HepG2 (cell line): Measurements from ENCODE around the gene HBS1L. TPM values are rescaled to one million over a fixed set of nuclear protein-coding genes. Genes with fewer than 3 reads are reported as not detected.

Source experiments
- ATAC-seq: fragments of 200-7000 bp; cut with Tn5 transposase; 3 replicates; pipeline ENCODE4 v1.9.1; 2020; ENCODE audit warnings: mild to moderate bottlenecking, moderate library complexity
- BruUV-seq: library from RNA; stranded (reverse); fragments of 400-500 nt; replicated peaks from 2 replicates; lab custom pipeline; 2021; lab: Mats Ljungman, UMichigan
- CTCF ChIA-PET: fragments of 300-600 bp; formaldehyde crosslinking; extraction: SDS; loops from one replicate; lab custom pipeline; 2021; ENCODE audit warnings: low total read pairs, inconsistent platforms, low intra/inter-chr PET ratio; lab: Yijun Ruan, JAX
- POLR2A ChIA-PET: fragments of 350-600 bp; sonication (Branson Sonifier 250); formaldehyde crosslinking; loops from one replicate; lab custom pipeline; 2020; ENCODE audit warnings: antibody characterized with exemption, inconsistent platforms; lab: Yijun Ruan, JAX
- DNase-seq: peaks from one replicate; pipeline ENCODE4 v3.0.0-alpha.2; 2015; ENCODE audit warnings: low spot score
- FAIRE-seq: peaks from 3 replicates; lab custom pipeline; 2011; peaks lifted over from hg19 to GRCh38; lab: Jason Lieb, UNC
- H2AFZ ChIP-seq: one replicate; pipeline ENCODE4 v1.6.1; 2011; ENCODE audit warnings: low read length, inconsistent platforms
- H3K27ac ChIP-seq: fragments of 300-600 bp; 3 replicates; pipeline ENCODE4 v1.8.0; 2011; ENCODE audit warnings: mixed run types, mild to moderate bottlenecking, mixed read lengths, low read length, inconsistent platforms; ENCODE audit not compliant: insufficient read depth; ENCODE audit errors: extremely low read length
- H3K27me3 ChIP-seq, 2 experiments: fragments of 200-600 bp in 1 of 2; 2 replicates in 1 of 2; 3 replicates in 1 of 2; pipeline versions ENCODE4 v1.6.0 to v1.8.0; 2011; ENCODE audit warnings: low read length in 2 of 2, mild to moderate bottlenecking in 2 of 2, moderate library complexity in 2 of 2, inconsistent platforms in 1 of 2; ENCODE audit not compliant: insufficient read depth in 2 of 2, control insufficient read depth in 1 of 2
- H3K36me3 ChIP-seq, 2 experiments: fragments of 200-600 bp in 1 of 2; replicated peaks in 1 of 2; 2 replicates in 1 of 2; 3 replicates in 1 of 2; pipeline versions ENCODE4 v1.5.1 to v1.8.0; 2011; ENCODE audit warnings: low read length in 2 of 2, inconsistent platforms in 1 of 2; ENCODE audit not compliant: insufficient read depth in 2 of 2, control insufficient read depth in 1 of 2
- H3K4me1 ChIP-seq: 2 replicates; pipeline ENCODE4 v1.5.1; 2012; ENCODE audit warnings: low read length, inconsistent platforms; ENCODE audit not compliant: insufficient read depth
- H3K4me2 ChIP-seq: 2 replicates; pipeline ENCODE4 v1.6.0; 2011; ENCODE audit warnings: low read depth, low read length, inconsistent platforms
- H3K4me3 ChIP-seq, 3 experiments: fragments of 200-600 bp in 1 of 3; sonication (generic), shearing (Covaris generic) in 1 of 3; replicated peaks in 1 of 3; 2 replicates each; pipeline ENCODE4 v1.5.1; 2011 to 2016; ENCODE audit warnings: low read length in 3 of 3, inconsistent platforms in 2 of 3, low read depth in 2 of 3, mild to moderate bottlenecking in 2 of 3, control low read depth in 1 of 3, mixed read lengths in 1 of 3; ENCODE audit not compliant: insufficient read depth in 1 of 3
- H3K79me2 ChIP-seq: one replicate; pipeline ENCODE4 v1.6.1; 2011; ENCODE audit warnings: low read length, inconsistent platforms; ENCODE audit not compliant: insufficient read depth
- H3K9ac ChIP-seq: 2 replicates; pipeline ENCODE4 v1.6.0; 2011; ENCODE audit warnings: mild to moderate bottlenecking, low read depth, low read length, inconsistent platforms; ENCODE audit not compliant: insufficient read depth
- H3K9me3 ChIP-seq: 2 replicates; pipeline ENCODE4 v1.5.1; 2012; ENCODE audit warnings: mild to moderate bottlenecking, low read length
- H4K20me1 ChIP-seq: 2 replicates; pipeline ENCODE4 v1.6.0; 2011; ENCODE audit warnings: inconsistent platforms, mild to moderate bottlenecking, low read length, moderate library complexity; ENCODE audit not compliant: insufficient read depth
- FOXP4 ChIP-seq: sonication (generic); formaldehyde crosslinking; IDR thresholded peaks from 2 replicates; pipeline ENCODE4 v1.4.0; 2020; ENCODE audit warnings: missing genetic modification reagents
- MIXL1 ChIP-seq: IDR thresholded peaks from 2 replicates; pipeline ENCODE4 v1.6.1; 2016
- MTA1 ChIP-seq: sonication (generic); formaldehyde crosslinking; IDR thresholded peaks from 2 replicates; pipeline ENCODE4 v1.4.0; 2020; ENCODE audit warnings: missing genetic modification reagents, mild to moderate bottlenecking, borderline replicate concordance
- MXD3 ChIP-seq: IDR thresholded peaks from 2 replicates; pipeline ENCODE4 v1.6.1; 2016; ENCODE audit warnings: mild to moderate bottlenecking, missing biosample characterization, missing genetic modification reagents
- MXD4 ChIP-seq: IDR thresholded peaks from 2 replicates; pipeline ENCODE4 v1.6.1; 2016; ENCODE audit warnings: mild to moderate bottlenecking, missing biosample characterization, missing genetic modification reagents
- NR3C1 ChIP-seq: sonication (generic); formaldehyde crosslinking; IDR thresholded peaks from 2 replicates; pipeline ENCODE4 v1.4.0; 2020; ENCODE audit warnings: missing genetic modification reagents
- RNF2 ChIP-seq: fragments of 450-650 bp; conservative IDR thresholded peaks from 2 replicates; pipeline ENCODE4 v1.6.1; 2016; ENCODE audit warnings: low read depth
- U2AF1 ChIP-seq: fragments of 200-400 bp; formaldehyde crosslinking; optimal IDR thresholded peaks from 2 replicates; pipeline ENCODE3; 2017; ENCODE audit warnings: mild to moderate bottlenecking, low read depth, low read length
- ZBTB25 ChIP-seq: IDR thresholded peaks from 2 replicates; pipeline ENCODE4 v1.6.1; 2018; ENCODE audit warnings: missing genetic modification reagents
- ZBTB3 ChIP-seq: sonication (generic); formaldehyde crosslinking; IDR thresholded peaks from 2 replicates; pipeline ENCODE4 v1.4.0; 2020; ENCODE audit warnings: low read depth, mild to moderate bottlenecking, moderate library complexity, missing genetic modification reagents, borderline replicate concordance
- ZFAT ChIP-seq: sonication (generic); formaldehyde crosslinking; conservative IDR thresholded peaks from 2 replicates; pipeline ENCODE4 v1.8.1; 2023; ENCODE audit warnings: missing genetic modification reagents, inconsistent platforms
- ZFP90 ChIP-seq: sonication (generic); formaldehyde crosslinking; IDR thresholded peaks from 2 replicates; pipeline ENCODE4 v1.8.0; 2022; ENCODE audit warnings: missing genetic modification reagents, mild to moderate bottlenecking, inconsistent platforms, borderline replicate concordance
- ZNF263 ChIP-seq: sonication (generic); formaldehyde crosslinking; IDR thresholded peaks from 2 replicates; pipeline ENCODE4 v1.4.0; 2020; ENCODE audit warnings: missing genetic modification reagents
- ZNF335 ChIP-seq: sonication (generic); formaldehyde crosslinking; IDR thresholded peaks from 2 replicates; pipeline ENCODE4 v1.4.0; 2020; ENCODE audit warnings: missing genetic modification reagents
- ZNF562 ChIP-seq: sonication (generic); formaldehyde crosslinking; IDR thresholded peaks from 2 replicates; pipeline ENCODE4 v1.8.0; 2022; ENCODE audit warnings: missing genetic modification reagents, borderline replicate concordance
- WGBS: methylation state at CpG from one replicate; pipeline ENCODE4 v1.1.6; 2017; ENCODE audit warnings: low lambda C conversion rate; 5-methylcytosine and 5-hydroxymethylcytosine counted together
- in situ Hi-C: cut with HindIII; loops from 2 replicates; pipeline ENCODE4 v1.10.0; 2017; ENCODE audit warnings: low pct_unique_long_range_greater_than_20kb; ENCODE audit not compliant: extremely low pct_ligation_motif_present
- intact Hi-C: fragments of 100-400 bp; cut with micrococcal nuclease; formaldehyde crosslinking; loops from one replicate; pipeline ENCODE4 v1.10.0; 2022; ENCODE audit not compliant: unreplicated experiment
- polyA plus RNA-seq, 8 experiments: library from polyadenylated mRNA; depleted of rRNA in 3 of 8; stranded (reverse) in 7 of 8; unstranded in 1 of 8; fragments of >200 nt; fragmentation: Illumina TruSeq in 4 of 8; extraction: Trizol in 4 of 8; gene quantifications; 2 replicates each; pipeline versions ENCODE4 v1.2.1 to v1.2.3, GENCODE V29; 2011 to 2016; ENCODE audit warnings: low read depth in 4 of 8, missing spikeins in 1 of 8, mixed read lengths in 1 of 8; ENCODE audit not compliant: insufficient read depth in 1 of 8
- total RNA-seq, 5 experiments: library from RNA; depleted of rRNA; stranded (reverse); fragments of >200 nt; fragmentation: Illumina TruSeq; extraction: Trizol; gene quantifications; 2 replicates each; pipeline ENCODE4 v1.2.3, GENCODE V29; 2016; ENCODE audit warnings: low read depth in 1 of 5

Gene HBS1L
- total and polyA plus RNA-seq, 2 of the 13 experiments (the other 11 are each of a cell fraction or from before 2014, with no cell fraction given) = 44.1 to 138 TPM

- TF ChIP-seq FOXP4 = no peak
- no peak for TF ChIP-seq NR3C1 (CRISPR knock-in tag)
- TF ChIP-seq ZFP90 = no peak
- TF ChIP-seq ZNF335 (CRISPR knock-in tag) = no peak
- TF ChIP-seq ZNF263 (CRISPR knock-in tag) = no peak
- no peak for TF ChIP-seq ZBTB25 (CRISPR knock-in tag)
Measured at GRCh38 chr6:134925800-134926199, 128.8 kb downstream of the HBS1L start (continued).

GRCh38 chr6:134921721-134922261, 132.8 kb downstream of the HBS1L start:
- WGBS = 71% methylated on average over 6 of the region's 6 CpGs
- no peak overlapping the region for H2AFZ ChIP-seq
- ATAC-seq (peak; percentile 29; the same call in 2 of the 3 replicates), DNase-seq (no peak), FAIRE-seq (no peak)
- no peaks in the 10 kb centered on the region for H3K9me3 ChIP-seq
- H3K79me2 ChIP-seq = no peaks in the 10 kb centered on the region
- TF ChIP-seq ZFAT (no peak), ZNF562 (CRISPR knock-in tag) (no peak), MTA1 (CRISPR knock-in tag) (no peak), MIXL1 (no peak), MXD4 (CRISPR knock-in tag) (no peak), MXD3 (no peak), RNF2 (no peak), ZBTB3 (CRISPR knock-in tag) (no peak), U2AF1 (no peak)
- in situ Hi-C loops (no loop called here), intact Hi-C loops (no loop called here)
- BruUV-seq = no TSS peak
- ChIA-PET CTCF (no interaction called here), POLR2A (no interaction called here)
- H4K20me1 ChIP-seq = no peaks in the 10 kb centered on the region
- H3K4me1 ChIP-seq = no peaks in the 10 kb centered on the region
- no peaks in the 10 kb centered on the region for H3K27me3 ChIP-seq
- no peak overlapping the region for H3K9ac ChIP-seq
- no peaks in the 10 kb centered on the region for H3K36me3 ChIP-seq
- no peak overlapping the region for H3K4me2 ChIP-seq
- H3K4me3 ChIP-seq = no peak overlapping the region
- H3K27ac ChIP-seq = no peak overlapping the region
